ENCODE results near the gene NEK8. TPM values are rescaled to one million over a fixed set of nuclear protein-coding genes. Genes with fewer than 3 reads are reported as not detected.

Gene NEK8
- 1.4 and 3.1 TPM in 2 replicates for total RNA-seq (2014; rRNA removed; shearing (Covaris generic))

GRCh38 chr17:28728364-28729200 lies at the start of gene NEK8:
NEK8 (plus strand) TSS chr17:28728788; CDS start chr17:28728814, 26 bp downstream.
- DNase-seq (ENCODE audit: low spot score), result peak; percentile 88

- no peak for DNase-seq (ENCODE audit: low spot score)
These were observed 45.9 kb upstream of the NEK8 start for GRCh38 chr17:28682655-28683054.

- DNase-seq (ENCODE audit: low spot score), result no peak
These were observed 43.6 kb upstream of the NEK8 start for GRCh38 chr17:28684963-28685362.

GRCh38 chr17:28685366-28685765 lies 43.2 kb upstream of the NEK8 start:
- no peak for DNase-seq (ENCODE audit: low spot score)

- DNase-seq (ENCODE audit: low spot score), result no peak
These were observed 42.3 kb upstream of the NEK8 start for GRCh38 chr17:28686296-28686695.

- DNase-seq (ENCODE audit: low spot score), result no peak
These were observed 40.1 kb upstream of the NEK8 start for GRCh38 chr17:28688481-28688880.

- no peak for DNase-seq (ENCODE audit: low spot score)
These were observed 39.6 kb upstream of the NEK8 start for GRCh38 chr17:28689011-28689410.

- DNase-seq (ENCODE audit: low spot score), result no peak
These were observed 34.7 kb upstream of the NEK8 start for GRCh38 chr17:28693869-28694268.

GRCh38 chr17:28698253-28698941 lies 30.2 kb upstream of the NEK8 start:
- no peak for DNase-seq (ENCODE audit: low spot score)

- no peak for DNase-seq (ENCODE audit: low spot score)
These were observed 28.3 kb upstream of the NEK8 start for GRCh38 chr17:28700278-28700677.

GRCh38 chr17:28700830-28701492 lies 27.6 kb upstream of the NEK8 start:
- DNase-seq (ENCODE audit: low spot score), result no peak

- DNase-seq (ENCODE audit: low spot score), result no peak
These were observed 26.4 kb upstream of the NEK8 start for GRCh38 chr17:28702026-28702751.

GRCh38 chr17:28702752-28703150 lies 25.8 kb upstream of the NEK8 start:
- no peak for DNase-seq (ENCODE audit: low spot score)

GRCh38 chr17:28703552-28704218 lies 24.9 kb upstream of the NEK8 start:
- DNase-seq (ENCODE audit: low spot score), result no peak

GRCh38 chr17:28704219-28704858 lies 24.2 kb upstream of the NEK8 start:
- DNase-seq (ENCODE audit: low spot score), result no peak

GRCh38 chr17:28705074-28705659 lies 23.4 kb upstream of the NEK8 start:
- no peak for DNase-seq (ENCODE audit: low spot score)

GRCh38 chr17:28705728-28706334 lies 22.8 kb upstream of the NEK8 start:
- no peak for DNase-seq (ENCODE audit: low spot score)

- DNase-seq (ENCODE audit: low spot score), result no peak
These were observed 21.9 kb upstream of the NEK8 start for GRCh38 chr17:28706471-28707338.

GRCh38 chr17:28707339-28707720 lies 21.3 kb upstream of the NEK8 start:
- no peak for DNase-seq (ENCODE audit: low spot score)
